ENCODE results near the gene TMEM63A.

- TF ChIP-seq, protein P1, sequence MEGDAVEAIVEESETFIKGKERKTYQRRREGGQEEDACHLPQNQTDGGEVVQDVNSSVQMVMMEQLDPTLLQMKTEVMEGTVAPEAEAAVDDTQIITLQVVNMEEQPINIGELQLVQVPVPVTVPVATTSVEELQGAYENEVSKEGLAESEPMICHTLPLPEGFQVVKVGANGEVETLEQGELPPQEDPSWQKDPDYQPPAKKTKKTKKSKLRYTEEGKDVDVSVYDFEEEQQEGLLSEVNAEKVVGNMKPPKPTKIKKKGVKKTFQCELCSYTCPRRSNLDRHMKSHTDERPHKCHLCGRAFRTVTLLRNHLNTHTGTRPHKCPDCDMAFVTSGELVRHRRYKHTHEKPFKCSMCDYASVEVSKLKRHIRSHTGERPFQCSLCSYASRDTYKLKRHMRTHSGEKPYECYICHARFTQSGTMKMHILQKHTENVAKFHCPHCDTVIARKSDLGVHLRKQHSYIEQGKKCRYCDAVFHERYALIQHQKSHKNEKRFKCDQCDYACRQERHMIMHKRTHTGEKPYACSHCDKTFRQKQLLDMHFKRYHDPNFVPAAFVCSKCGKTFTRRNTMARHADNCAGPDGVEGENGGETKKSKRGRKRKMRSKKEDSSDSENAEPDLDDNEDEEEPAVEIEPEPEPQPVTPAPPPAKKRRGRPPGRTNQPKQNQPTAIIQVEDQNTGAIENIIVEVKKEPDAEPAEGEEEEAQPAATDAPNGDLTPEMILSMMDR (IDR thresholded peaks at IDR 0.05), result no peak
- TF ChIP-seq ZFX (IDR thresholded peaks at IDR 0.05; ENCODE audit: borderline replicate concordance), result no peak
These were observed 2.5 kb downstream of the TMEM63A start for GRCh38 chr1:225879521-225880221.
